HL-60/S4 treated with phorbol 12-myristate 13-acetate at 8.2 ng/mL for 4 days and 3 days (cell line): ENCODE results near the gene HMX3.

Experiments
- in situ Hi-C: fragments of 300-500 bp; cut with MboI; formaldehyde crosslinking; loops from 2 replicates; pipeline ENCODE4 v1.15.0; 2022; ENCODE audit warnings: low sequenced_read_pairs

Gene HMX3

DNA sequence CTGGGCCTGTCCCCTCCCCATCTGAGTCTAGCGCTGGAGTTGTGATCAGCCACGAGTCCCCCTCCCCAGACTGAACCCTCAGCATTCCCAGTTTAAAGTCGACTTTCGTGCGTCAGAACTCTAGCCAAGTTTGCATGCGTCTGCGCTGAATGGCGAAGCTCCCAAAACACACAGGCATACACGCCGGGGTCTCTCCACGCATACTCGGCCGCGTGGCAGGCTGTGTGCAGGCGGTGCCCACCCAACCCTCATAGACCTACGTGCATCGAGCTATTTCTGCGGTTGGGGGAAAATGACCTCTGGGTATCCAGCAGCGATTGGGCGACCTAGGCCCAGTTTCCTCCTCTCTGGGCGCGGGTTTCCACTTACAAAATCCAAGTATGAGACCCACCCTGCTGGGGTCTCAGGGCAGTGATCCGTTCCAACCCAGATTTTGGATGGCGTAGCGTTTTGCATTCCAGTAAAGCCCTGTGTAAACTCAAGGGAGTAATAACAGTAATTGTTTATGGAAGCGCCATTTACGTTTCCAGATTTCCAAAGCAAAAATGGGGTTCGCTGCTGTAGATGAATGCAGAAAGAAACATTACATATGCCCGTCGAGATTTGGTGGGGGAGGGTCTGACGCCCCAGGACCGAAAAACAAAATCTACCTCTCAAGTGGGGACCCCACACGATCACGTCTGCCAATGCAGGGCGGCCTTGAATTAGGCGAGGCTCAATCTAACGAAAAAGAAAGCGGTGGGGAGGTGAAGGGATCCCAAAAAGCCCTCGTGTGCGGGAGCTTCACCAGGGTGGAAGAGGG, 2.0 kb upstream of the HMX3 start:
- in situ Hi-C loops: loop anchor here (10.0 kb wide), 1 partner anchor 421 kb away; no protein-coding TSS in a partner anchor

DNA sequence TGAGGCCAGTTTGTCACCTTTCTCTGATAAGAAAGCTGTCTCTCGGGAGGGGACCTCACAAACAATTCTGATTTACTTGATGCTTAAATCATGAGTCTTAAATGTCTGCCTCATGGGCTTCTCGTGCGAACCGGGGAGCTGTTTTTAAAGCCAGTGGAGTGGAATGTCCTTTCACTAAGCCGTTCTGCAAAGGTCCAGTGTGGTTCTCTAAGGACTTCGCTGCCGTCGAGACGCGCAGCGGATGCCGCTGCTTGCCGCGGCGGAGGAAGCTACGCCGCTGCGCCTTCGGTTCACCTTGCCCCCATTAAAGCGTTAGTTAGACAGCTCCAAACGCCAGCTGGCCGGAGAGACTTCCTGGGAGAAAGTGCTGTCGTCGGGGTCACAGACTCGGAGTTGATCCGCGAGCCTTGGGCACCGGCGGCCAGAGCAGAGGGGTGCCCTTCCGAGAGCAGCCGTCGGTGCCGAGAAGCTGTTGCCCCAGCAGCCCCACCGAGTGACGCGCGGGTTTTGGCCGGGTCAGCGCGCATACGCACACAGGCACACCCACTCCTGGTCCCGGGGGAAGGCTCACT, 1.3 kb upstream of the HMX3 start:
- in situ Hi-C loops: loop anchor here (10.0 kb wide), 1 partner anchor 420 kb away; no protein-coding TSS in a partner anchor

DNA sequence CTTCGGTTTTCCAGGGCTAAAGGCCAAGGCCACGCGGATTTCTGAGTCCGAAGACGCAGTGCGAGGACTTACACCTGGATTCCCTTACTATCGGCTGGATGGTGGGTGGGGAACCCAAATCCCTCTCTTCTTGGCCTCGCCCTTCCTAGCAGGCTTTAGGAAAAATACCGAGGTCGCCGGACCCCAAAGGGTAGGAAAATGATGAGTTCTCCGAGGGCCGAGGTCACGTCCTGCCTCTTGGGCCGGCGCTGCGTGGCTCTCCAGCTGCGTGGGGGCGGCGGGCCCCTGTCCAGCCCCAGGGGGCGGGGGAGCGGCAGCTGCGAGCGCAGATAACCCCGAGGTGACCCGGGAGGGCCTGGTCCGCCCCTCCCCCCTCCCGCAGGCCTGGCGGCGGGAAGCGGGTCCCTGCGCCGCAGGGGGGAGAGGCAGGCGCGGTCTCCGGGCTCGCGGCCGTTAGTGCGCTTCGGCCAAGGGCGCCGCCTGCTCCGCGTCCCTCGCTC, 805 bp upstream of the HMX3 start:
- in situ Hi-C loops: loop anchor here (10.0 kb wide), 1 partner anchor 420 kb away; no protein-coding TSS in a partner anchor

DNA sequence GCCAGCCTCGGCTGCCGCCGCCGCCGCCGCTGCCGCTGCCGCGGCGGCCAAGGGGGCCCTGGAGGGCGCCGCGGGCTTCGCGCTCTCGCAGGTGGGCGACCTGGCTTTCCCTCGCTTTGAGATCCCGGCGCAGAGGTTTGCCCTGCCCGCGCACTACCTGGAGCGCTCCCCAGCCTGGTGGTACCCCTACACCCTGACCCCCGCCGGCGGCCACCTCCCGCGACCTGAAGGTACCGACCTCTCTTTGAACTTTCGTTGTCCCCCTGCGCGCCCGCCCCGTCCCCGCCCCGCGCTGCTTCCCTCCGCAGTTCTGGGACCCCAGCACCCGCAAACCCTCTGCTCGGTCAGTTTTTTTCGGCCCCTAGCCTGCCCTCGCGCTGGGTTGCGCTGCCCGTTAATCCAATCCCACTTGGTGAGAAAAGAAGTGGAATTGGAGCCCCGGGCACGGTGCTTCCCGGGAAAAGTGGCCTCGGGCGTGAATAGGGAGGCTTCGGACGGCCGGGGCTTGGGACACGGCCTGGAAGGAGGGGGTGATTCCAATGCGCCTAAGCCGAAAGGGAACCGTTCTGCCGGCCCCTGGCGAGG, 543 bp downstream of the HMX3 start:
- in situ Hi-C loops: loop anchor here (10.0 kb wide), 1 partner anchor 418 kb away; no protein-coding TSS in a partner anchor

DNA sequence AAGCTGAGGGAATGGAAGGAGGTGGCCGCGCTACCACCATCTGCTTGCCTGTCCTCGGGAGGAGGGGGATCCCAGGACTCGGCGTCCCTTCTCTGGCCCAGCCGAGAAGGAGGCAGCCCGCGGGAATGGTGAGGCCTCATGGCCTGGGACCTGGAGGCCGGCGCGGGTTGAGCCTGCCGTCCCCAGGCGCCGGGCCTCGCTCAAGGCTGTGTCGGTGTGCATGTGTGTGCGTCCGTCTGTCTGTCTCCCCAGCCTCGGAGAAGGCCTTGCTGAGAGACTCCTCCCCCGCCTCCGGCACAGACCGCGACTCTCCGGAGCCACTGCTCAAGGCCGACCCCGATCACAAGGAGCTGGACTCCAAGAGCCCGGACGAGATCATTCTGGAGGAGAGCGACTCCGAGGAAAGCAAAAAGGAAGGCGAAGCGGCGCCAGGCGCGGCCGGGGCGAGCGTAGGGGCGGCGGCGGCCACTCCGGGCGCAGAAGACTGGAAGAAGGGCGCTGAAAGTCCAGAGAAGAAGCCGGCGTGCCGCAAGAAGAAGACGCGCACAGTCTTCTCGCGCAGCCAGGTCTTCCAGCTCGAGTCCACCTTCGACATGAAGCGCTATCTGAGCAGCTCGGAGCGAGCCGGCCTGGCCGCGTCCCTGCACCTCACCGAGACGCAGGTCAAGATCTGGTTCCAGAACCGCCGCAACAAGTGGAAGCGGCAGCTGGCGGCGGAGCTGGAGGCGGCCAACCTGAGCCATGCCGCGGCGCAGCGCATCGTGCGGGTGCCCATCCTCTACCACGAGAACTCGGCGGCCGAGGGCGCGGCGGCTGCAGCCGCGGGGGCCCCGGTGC, 1.3 kb downstream of the HMX3 start:
- in situ Hi-C loops: loop anchor here (10.0 kb wide), 1 partner anchor 418 kb away; no protein-coding TSS in a partner anchor

DNA sequence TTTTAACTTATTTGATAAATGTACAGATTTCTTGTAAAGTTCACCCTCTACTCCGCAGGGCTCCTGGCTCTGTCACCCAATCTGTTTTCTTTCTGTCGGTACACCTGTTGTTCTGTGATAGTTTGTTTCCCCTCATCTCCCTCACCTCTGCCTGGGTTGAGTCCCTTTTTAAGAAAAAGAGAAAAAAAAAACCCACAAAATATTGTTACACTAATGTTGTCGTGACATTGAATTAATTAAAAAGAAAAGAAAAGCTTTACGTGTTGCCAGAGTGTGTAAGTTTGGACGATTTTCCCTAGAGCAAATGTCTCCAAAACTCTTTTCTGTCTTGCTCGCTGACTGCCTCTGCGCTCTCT, 3.4 kb downstream of the HMX3 start:
- in situ Hi-C loops: loop anchor here (10.0 kb wide), 1 partner anchor 416 kb away; no protein-coding TSS in a partner anchor

DNA sequence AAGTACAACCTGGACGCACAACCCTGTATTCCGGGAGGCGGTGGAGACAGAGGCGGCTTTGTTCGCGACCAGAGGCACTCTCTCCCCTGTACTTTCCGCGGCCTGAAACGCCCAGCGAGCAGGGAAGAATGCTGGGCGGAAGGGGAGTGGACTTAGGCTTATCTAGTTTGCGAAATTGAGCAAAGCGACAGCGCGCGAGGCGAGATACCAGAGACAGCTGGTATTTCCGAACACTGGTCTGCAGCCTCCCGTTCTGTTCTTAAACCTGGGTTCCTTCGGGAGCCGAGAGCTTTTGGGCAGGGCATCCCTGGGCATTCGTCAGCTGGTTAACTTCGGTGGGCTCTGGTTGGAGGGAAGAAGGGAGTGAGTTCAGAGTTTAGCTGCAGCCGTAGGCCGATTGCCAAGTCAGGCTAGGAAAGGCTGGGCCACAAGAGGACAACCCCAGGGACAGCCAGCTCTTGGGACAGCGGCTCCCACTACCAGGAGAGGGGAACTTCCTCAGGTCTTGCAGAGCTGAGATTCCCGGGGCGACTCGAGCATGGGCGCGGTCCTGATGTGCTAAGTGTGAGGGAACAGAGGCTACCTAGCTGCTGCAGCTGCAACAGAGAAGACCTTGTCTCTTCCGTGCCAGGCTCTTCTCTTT, 3.9 kb downstream of the HMX3 start:
- in situ Hi-C loops: loop anchor here (10.0 kb wide), 1 partner anchor 415 kb away; no protein-coding TSS in a partner anchor

DNA sequence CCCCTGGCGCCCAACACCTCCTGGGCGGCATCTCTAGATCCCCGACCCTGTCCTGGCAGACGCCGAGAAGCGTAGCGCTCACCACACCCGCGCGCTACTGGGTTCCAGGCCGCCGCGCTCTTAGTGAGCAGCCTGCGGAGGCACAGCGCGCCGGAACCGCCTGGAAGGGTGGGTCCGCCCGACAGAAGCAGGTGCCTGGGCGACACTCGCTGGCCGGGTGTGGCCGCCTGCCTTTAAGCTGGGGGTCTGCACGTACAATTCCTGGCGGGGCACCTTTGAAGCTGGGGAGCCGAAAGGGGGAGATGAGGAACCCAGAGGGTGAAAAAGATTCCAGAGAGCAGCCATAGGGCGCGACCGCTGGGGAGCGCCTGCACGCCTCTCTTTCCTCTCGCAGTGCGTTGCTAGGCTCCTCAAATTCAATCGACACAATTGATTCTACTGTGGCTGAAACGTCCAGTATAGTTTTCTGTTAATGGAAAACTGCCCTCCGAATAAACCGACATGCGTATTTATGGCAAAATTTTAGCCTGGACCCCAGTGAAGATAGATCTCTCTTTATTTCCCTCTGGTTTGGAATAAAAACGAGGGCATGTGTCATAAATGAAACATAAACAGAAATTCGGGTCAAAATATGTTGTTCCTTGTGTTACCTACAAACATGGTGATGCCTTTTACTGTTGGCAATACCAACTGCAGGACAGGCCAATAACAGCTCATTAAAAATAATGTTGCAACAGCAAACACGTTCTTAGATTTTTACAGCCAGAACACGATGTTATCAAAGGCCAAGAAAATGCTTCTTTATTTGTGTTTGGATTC, 4.6 kb downstream of the HMX3 start:
- in situ Hi-C loops: no loop called here

DNA sequence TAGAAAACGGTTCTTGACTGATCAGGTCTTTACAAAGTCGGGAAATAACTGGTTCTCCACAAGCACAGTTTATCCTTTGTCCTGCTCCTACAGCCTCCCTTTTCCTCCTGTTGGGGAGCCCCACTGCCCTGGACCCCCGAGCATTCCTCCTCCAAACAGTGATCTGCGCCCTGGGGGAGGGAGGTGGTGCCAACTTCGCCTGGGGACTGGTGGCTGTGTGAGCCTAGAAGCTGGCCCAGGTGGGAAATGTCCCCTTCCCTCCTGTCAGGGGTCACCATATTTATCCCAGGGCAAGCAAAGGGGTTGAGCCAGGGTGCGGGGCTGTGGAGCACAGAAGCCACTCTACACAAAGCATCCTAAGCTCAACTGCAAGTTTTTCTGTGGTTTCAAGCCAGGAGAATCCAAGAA, 5.2 kb downstream of the HMX3 start:
- in situ Hi-C loops: no loop called here

DNA sequence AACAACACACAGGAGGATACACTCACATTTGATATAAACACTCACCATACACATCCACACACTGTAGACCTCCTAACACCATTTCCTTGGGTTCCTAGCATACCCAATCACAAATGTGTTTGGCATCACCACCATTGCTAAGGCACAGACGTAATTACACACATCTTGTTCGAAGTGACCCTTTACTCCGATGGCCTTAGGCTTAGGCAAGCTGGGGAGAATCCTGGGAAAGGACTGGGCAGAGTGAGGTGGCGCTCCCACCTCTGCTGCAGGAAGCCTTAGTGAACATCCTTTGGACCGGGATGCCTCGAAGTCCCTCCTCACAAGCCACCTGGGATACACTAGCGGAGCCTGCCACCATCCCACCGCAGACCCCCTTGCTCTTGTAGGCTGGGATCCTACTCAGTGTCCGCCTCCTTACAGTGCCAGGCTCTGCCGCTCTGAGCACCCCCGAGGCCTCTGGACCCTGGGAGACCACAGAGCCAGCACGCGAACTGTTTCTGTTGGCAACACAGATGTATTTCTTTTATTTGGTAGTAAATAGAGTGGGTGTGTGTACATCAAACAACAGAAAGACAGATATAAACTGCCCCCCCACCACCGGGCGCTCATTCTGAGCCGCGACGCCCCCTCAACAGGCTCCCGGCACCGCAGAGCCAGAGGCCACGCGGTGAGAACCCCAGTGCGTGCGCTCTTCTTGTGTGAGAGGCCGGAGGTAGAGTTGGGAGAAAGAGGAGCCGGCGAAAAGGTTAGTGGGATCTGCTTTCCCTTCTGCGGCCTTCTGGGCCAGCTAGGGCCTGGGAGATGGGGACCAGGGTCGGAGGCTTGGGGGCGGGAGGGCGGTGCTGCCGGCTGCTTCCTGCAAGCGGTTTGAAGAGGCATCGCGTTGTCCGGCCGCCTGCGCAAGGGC, 6.3 kb downstream of the HMX3 start:
- in situ Hi-C loops: no loop called here

DNA sequence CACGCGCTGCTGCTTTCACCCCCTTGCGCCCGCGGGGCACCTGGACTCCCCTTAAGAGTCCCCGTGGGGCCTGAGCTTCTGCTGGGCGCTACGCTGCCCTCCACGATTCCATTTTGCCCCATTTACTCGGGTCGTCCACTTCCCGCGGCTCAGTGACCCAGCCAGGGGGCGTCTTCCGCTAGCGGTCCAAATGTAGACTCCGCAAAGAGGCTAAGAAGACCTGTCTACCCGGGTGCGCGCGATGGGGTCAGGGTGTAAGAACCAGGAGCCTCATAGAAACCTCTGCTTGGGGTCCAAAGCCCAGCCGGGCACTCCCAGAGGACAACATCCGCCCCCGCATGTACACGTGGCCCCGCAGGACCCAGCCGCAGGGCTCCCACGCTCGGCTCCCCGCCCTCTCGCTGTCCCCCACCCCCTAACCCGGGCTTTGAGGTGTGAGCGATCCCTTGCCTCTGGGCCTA, 7.0 kb downstream of the HMX3 start:
- in situ Hi-C loops: no loop called here

DNA sequence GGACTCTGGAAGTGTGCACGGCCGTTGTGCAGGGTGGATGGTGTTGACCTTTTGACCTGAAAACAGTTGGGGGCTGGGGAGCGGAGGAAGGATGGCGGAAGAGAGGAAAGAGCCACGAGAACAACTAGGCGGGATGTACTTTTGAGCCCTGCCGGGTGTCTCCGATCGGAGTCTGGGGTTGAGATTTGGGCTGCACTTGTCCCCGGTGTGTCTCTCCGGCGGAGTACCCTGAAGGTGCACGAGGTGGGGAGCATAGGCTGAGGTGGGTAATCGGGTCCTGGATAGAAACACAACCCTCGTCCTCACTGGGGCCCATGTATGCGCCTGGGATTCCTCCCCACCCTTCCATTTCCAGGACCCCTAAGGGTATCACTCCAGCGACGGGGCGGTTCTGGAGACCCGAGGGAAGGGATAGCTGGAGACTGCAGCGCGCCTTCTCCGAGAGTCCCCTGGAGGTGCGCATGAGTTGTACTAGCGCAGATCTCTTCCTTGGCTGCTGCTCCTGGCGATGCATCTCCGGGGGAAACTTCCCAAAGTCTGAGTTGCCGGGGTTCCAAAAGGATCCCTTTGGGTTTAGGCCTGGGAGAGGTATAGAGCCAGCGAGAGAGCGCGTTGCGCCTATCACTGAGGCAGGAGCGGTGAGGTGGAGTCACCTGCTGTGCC, 7.5 kb downstream of the HMX3 start:
- in situ Hi-C loops: no loop called here

DNA sequence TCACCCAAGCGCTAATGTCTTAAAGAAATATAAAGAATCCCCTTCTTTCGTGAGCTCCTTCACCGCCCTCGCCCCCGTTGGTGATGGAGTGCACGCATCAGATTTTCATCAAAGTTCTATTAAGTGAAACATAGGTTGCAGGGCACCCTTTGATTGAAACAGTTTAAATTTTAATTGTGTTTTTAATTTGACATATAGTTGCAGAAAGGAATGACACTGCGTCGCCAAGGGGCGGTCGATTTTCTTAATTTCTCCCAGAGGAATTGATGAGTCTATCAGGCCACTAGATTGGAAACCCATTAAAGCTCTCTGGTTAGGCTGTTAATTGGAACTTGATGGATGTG, 8.0 kb downstream of the HMX3 start:
- in situ Hi-C loops: no loop called here

DNA sequence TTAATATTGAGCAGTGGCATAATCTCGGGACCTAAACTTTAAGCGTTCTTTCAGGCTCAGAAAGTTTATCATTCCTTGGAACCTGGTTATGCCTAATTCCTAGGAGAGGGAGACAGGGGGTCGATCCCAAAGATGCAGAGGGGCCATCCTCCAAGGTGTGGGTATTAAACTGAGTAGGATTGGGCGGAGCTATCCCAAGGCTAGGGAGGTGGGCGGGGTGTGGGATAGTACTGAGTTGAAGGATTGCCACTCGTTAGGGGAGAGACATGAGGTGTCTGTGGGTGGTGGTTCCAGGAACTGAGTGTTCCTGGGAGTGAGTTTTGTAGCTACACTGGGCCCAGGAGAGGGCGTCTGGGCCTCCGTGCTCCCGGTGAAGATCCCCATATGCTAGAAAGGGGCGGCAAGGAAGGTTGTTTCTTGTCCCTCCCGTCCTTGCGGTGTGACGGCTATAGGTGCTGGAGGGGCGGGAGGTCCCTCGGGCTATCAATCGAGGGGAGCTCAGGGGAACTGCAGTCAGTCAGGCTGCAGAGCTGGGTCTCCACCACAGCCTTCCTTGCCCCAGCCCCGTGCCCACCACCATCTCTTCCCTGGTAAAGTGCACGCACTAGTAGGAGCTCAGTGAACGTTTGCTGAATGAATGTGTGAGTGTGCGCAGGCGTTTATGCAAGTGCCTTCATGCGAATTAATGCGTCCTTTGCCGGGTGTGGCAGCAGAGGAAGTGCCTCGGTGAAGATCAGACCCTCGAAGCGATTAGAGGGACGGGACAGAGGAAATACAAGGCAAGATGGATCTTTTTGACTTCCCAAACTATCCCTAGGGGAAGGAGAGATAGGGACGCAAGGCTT, 9.1 kb downstream of the HMX3 start:
- in situ Hi-C loops: no loop called here

DNA sequence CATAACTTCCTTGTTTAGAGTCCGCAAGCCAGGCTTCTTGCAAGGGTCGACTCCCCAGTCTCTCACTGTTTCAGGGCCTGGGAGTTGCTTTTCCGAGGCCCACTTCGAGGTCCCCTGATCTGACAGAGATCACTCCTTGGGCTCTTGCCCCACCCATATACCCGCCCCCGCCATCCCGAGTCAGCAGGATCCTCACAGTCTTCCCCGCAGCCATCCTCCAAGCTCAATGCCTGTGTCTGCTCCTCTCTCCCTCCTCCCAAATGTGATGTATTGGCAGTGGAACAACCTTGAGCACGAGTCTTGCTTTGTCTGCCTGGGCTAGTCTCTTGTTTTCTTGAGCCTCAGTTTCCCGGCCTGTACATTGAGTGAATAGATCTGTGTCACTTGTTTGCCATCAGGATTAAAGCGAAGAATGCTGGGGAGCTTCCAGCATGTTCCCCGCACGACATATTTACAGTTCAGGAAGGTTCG, 9.8 kb downstream of the HMX3 start:
- in situ Hi-C loops: no loop called here

DNA sequence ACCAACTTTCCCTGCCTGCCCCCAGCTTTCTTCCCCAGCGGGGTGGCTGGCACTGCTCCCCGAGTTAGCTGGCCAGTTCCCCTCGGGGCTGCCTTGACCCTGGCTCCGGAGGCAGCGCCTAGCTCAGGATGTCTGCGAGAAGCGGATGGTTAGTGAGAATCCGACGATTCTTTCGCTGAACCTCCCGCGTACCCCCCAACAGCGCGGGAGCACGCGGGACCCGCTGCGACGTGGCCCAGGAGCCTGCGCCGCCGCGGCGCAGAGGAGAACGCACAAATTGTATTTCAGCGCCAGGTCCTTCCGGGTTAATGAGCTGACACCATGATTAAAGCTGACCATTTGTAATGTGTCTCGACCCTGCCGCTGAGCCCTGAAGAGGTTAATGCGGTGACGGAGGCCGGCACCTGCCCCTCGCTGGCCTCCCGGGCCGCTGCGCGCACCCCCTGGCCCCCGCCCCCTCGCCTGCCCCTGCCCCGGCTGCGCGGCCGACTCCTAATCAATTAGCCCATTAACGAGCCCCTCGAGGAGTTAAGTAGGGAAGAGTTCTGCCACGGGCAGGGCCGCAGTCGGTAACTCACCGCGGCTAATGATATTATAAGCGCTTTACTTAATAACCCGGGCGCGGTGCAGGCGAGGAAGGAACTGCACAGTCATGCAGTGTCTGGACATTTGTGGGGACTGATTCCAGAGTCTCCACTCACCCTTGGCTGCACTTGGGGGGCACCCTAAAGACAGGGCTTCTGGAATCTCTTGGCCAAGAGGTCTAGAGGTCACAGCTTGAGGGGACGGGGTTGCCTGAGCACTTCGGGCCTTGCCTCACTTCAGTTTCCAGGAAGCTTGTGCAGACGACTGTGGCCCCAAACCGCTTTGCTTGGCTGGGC, 10.5 kb downstream of the HMX3 start:
- in situ Hi-C loops: no loop called here
